PFSK-1 (cell line): ENCODE measurements around the gene ADCY1.

Experiments
- FOXP2 ChIP-seq: optimal IDR thresholded peaks from 2 replicates; pipeline ENCODE3; 2011; ENCODE audit warnings: borderline replicate concordance, control low read depth, inconsistent platforms; ENCODE audit not compliant: insufficient read depth; ENCODE audit errors: extremely low read length, extremely low read depth
- POLR2AphosphoS5 ChIP-seq: IDR thresholded peaks from 2 replicates; pipeline ENCODE4 v1.6.1; 2012; ENCODE audit warnings: low read depth, mild to moderate bottlenecking, control low read depth, low read length, moderate library complexity
- SIN3A ChIP-seq: IDR thresholded peaks from 2 replicates; pipeline ENCODE4 v1.6.1; 2012; ENCODE audit warnings: mild to moderate bottlenecking, low read length, moderate library complexity, borderline replicate concordance; ENCODE audit not compliant: insufficient read depth
- TAF1 ChIP-seq: IDR thresholded peaks from 2 replicates; pipeline ENCODE4 v1.6.1; 2012; ENCODE audit warnings: low read length, control low read depth, borderline replicate concordance; ENCODE audit not compliant: insufficient read depth
- TF ChIP-seq, protein P1 (sequence below), 2 experiments: IDR thresholded peaks; 2 replicates each; pipeline versions ENCODE4 v1.6.1 to v1.8.0; 2011 to 2012; ENCODE audit warnings: low read depth in 2 of 2, low read length in 2 of 2, control low read depth in 1 of 2, inconsistent platforms in 1 of 2, mild to moderate bottlenecking in 1 of 2, moderate library complexity in 1 of 2; ENCODE audit not compliant: insufficient read depth in 1 of 2

Gene ADCY1

DNA sequence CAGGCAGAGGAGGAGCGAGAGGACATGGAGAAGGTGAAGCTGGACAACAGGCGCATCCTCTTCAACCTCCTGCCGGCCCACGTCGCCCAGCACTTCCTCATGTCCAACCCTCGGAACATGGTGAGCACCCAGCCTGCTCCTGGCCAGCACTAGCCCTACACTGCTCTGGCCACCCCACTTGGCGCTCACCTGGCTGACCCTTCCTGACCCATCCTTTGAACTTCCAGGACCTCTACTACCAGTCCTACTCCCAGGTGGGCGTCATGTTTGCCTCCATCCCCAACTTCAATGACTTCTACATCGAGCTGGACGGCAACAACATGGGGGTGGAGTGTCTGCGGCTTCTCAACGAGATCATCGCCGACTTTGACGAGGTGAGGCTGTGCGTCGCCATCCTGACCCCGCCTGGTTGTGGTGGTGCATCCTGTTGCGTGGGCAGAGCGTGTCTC lies 129.2 kb downstream of the ADCY1 start:
- TF ChIP-seq TAF1 (no peak), SIN3A (no peak), POLR2AphosphoS5 (no peak), FOXP2 (no peak)
- TF ChIP-seq, protein P1, sequence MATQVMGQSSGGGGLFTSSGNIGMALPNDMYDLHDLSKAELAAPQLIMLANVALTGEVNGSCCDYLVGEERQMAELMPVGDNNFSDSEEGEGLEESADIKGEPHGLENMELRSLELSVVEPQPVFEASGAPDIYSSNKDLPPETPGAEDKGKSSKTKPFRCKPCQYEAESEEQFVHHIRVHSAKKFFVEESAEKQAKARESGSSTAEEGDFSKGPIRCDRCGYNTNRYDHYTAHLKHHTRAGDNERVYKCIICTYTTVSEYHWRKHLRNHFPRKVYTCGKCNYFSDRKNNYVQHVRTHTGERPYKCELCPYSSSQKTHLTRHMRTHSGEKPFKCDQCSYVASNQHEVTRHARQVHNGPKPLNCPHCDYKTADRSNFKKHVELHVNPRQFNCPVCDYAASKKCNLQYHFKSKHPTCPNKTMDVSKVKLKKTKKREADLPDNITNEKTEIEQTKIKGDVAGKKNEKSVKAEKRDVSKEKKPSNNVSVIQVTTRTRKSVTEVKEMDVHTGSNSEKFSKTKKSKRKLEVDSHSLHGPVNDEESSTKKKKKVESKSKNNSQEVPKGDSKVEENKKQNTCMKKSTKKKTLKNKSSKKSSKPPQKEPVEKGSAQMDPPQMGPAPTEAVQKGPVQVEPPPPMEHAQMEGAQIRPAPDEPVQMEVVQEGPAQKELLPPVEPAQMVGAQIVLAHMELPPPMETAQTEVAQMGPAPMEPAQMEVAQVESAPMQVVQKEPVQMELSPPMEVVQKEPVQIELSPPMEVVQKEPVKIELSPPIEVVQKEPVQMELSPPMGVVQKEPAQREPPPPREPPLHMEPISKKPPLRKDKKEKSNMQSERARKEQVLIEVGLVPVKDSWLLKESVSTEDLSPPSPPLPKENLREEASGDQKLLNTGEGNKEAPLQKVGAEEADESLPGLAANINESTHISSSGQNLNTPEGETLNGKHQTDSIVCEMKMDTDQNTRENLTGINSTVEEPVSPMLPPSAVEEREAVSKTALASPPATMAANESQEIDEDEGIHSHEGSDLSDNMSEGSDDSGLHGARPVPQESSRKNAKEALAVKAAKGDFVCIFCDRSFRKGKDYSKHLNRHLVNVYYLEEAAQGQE (IDR thresholded peaks at IDR 0.05; ENCODE audit: insufficient read depth in 1 of 2, low read depth in 2 of 2, low read length in 2 of 2) = no peak

DNA sequence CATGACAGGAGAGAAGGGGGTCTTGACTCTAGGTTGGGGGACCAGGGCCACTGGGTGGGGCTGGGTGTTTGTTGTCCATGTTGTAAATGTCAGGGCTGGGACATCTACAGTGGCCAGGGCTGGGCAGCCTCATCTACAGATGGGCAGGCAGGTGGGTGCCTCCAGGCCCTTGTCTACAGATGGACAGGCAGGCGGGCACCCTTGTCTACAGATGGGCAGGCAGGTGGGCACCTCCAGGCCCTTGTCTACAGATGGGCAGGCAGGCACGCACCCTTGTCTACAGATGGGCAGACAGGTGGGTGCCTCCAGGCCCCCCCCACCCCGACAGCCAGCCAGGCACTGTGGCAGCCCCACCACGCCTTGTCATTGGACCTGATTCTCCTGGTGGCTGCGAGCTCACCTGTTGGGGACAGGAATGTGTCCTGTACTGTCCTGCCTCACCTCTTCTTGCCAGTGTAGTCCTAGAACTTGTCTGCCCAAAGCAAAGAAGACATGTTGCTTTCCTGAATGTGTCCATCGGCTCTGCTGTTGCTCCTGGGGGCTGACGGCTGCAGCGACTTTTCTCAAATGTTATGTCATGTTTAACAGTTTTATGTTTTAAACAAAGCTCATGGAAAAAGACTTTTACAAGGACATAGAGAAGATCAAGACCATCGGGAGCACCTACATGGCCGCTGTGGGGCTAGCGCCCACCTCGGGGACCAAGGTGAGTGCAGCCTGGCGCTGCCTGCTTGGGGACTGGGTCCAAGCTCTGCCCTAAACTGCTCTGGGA lies 129.9 kb downstream of the ADCY1 start:
- TF ChIP-seq TAF1 (no peak), FOXP2 (no peak), SIN3A (no peak), POLR2AphosphoS5 (no peak)
- TF ChIP-seq, protein P1 (IDR thresholded peaks at IDR 0.05; ENCODE audit: insufficient read depth in 1 of 2, low read depth in 2 of 2, low read length in 2 of 2) = no peak

DNA sequence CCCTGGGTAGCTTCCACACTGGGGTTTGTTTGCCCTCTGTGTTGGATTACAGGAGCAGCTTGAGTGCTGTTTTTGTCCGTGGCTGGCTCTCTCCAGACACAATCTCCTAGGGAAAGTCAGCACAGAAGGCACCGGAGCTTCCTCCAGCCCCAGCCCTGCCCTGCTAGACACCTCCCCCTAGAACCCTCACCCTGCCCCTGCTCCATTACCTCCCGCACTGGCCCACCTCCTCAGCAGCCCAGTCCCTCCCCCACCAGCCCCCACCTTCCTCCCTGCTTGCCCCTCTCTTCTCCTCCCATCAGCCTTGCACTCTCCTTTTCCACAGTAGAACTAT lies 130.5 kb downstream of the ADCY1 start:
- TF ChIP-seq TAF1 = no peak
- TF ChIP-seq, protein P1 (IDR thresholded peaks at IDR 0.05; ENCODE audit: insufficient read depth in 1 of 2, low read depth in 2 of 2, low read length in 2 of 2) = no peak
- no peak for TF ChIP-seq FOXP2
- no peak for TF ChIP-seq POLR2AphosphoS5
- TF ChIP-seq SIN3A = no peak

DNA sequence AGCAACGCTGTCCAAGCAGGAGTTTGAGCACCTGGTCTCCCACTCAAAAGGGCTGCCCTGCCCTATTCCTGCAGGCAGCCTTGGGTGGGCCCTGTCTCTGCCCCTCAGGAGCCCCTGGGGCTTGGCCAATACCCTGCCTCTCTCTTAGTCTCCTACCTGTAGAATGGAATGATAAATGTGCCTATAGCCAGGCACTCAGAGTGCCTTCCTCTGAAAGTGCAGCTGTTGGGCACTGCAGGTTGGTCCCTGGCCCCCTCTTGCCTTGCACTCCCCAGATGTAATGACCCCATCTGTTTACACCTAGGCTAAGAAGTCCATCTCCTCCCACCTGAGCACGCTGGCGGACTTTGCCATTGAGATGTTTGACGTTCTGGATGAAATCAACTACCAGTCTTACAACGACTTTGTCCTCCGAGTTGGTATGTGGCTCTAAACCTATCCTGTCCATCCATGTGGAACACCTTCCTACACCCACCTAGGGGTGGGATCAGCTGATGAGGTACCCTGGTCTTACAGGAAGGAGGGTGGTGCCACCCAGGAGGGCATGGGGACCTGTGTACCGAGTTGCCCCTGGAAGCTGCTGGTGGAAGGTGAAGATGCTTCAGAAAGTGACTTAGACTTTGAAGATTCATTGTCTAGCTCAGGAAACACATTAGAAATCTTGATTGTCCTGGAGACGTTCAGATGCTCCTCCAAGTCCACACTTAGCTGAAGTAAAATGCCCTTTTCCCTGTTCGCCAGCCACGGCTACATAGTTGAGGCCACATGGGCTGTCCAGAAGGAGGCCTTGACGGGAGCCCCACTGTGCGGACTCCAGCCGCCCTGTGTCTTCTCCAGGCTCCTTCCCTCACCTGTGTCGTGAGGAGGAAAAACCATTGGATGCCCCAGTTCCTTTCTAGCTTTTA lies 134.1 kb downstream of the ADCY1 start:
- TF ChIP-seq FOXP2 (no peak), POLR2AphosphoS5 (no peak), TAF1 (no peak), SIN3A (no peak)
- TF ChIP-seq, protein P1 (IDR thresholded peaks at IDR 0.05; ENCODE audit: insufficient read depth in 1 of 2, low read depth in 2 of 2, low read length in 2 of 2) = no peak
